COLO668 (cell line): Measurements from ENCODE around the gene SIX4.
"Not testable (repeated sequence)": the region's sequence is repeated elsewhere in the genome, so short reads cannot be mapped to it uniquely, and the experiment has no call there.

Experiments used
- DNase-seq: peaks from one replicate; lab custom pipeline; 2025; ENCODE audit not compliant: unreplicated experiment; lab: John Stamatoyannopoulos, UW

Gene SIX4

DNA sequence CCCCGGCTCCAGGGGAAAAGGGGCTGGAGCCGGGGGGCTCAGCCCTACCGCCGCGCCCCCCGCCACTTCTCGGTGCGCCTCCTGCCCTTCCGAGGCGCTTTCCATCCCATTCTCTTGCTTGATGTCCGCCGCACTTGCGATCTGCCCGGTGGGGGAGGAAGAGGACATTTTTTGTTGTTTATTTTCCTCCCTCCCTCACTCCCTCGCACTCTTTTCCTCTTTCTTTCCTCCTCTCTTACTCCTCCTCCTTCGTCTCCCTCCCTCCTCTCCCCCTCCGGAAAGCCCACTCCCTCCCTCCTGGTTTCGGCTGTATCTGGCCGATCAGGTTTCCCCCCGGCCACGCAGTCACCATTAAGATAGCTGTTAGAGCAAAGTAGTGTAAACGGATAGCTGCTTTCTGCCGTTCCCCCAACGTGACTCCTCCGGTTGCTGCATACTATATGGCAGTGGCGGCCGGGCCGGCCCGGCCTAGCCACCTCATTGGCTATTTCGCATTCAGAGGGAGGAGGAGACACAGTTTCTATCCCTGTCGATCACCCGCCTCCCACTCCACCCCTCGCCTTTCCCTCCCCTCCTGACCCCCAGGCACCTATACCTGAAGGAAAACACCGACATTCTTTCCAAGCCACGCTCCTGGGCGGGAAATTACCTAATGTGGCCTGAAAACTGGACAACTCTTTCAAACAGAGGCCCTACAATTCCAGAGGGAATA, at the start of gene SIX4:
Gene SIX4 (minus strand): TSS at position 445 of the 712 bp plus-strand sequence. CDS start 277 bp downstream, at position 168.
- peak; percentile 93 for DNase-seq

- no peak for DNase-seq
Measured at GRCh38 chr14:60773558-60773957, 49.4 kb upstream of the SIX4 start.

- DNase-seq, result no peak
Measured at GRCh38 chr14:60771117-60771516, 47.0 kb upstream of the SIX4 start.

- no peak for DNase-seq
Measured at GRCh38 chr14:60768602-60769001, 44.5 kb upstream of the SIX4 start.

- peak; percentile 55 for DNase-seq
Measured at GRCh38 chr14:60760644-60761364, 36.7 kb upstream of the SIX4 start.

GRCh38 chr14:60760209-60760608, 36.1 kb upstream of the SIX4 start:
- no peak for DNase-seq

DNA sequence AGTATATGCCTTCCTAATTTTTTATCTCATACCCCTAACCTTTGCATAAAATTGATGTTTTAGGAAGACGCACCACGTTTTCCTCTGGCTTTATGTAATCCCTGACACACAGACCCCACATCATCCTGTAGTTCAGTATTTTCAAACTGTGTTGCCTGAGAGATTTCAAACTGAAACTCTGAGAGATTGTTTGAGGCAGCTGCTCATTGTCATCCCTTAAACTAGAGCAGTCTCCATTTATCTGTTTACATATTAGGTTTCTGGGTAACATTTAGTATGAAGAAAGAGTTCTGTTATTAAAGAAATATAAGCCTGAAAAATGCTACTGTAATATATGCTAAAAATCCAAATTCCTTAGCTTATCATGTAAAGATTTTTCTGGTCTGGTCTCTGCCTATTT, 34.7 kb upstream of the SIX4 start:
- DNase-seq, result no peak

DNA sequence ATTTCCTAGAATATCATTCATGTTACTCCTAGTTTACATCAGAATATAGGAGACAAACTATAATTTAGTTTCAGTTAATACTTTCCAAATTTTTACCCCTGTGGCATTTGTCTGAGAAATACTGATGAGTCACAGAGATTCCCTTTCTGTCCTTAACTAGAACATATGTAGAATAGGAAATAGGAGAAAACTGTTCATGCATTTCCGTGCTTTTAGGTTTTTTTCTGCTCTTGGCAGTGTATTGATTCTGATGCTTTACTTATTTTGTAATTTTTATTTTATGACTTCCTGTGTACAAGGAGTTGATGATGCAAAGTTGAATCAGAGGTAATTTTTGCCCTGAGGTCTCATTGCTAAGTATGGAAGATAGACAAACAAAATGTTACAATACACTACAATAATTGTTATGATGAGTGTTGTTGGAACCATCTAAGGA, 33.4 kb upstream of the SIX4 start:
- DNase-seq, result no peak

- DNase-seq, result no peak
Measured at GRCh38 chr14:60756847-60757246, 32.7 kb upstream of the SIX4 start.

GRCh38 chr14:60753264-60754119, 29.3 kb upstream of the SIX4 start:
- no peak for DNase-seq

DNA sequence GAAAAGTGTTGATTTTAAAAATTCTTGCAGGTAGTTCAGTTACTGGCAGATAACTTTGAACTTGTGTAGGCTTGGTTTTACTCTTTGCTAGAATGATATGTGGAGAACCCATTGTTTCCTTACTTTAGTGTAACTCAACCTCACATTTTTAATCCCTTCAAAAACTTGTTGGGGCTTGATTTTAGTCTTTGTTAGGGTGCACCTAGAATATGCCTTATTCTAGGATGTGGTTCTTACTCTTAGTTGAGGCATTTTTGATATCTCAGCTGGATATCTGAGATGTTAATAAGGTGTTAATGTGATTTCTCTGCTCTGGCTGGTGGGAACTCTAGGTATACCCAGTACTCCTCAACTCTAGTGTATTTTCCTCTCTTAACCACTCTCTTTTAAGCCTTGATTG, 20.4 kb upstream of the SIX4 start:
- no peak for DNase-seq

- no peak for DNase-seq
Measured at GRCh38 chr14:60738843-60739508, 14.8 kb upstream of the SIX4 start.

DNA sequence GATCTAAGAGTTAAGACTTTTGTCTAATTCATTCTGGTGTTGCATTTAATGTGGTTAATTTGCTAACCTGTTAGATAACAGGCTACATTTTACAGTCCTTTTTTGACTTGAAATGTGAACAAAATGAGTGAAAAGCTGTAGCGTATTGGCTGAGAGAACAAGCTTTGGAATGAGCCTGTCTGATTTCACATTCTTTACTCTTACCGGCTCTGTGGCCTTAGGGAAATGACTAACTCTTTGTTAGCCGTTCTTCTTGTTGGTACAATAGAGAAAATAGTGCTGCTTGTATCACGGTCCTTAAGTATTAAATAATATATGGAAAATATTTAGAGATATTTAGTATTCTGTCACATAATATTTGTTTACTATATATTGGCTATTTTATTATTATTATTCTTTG, 12.3 kb upstream of the SIX4 start:
- no peak for DNase-seq

DNA sequence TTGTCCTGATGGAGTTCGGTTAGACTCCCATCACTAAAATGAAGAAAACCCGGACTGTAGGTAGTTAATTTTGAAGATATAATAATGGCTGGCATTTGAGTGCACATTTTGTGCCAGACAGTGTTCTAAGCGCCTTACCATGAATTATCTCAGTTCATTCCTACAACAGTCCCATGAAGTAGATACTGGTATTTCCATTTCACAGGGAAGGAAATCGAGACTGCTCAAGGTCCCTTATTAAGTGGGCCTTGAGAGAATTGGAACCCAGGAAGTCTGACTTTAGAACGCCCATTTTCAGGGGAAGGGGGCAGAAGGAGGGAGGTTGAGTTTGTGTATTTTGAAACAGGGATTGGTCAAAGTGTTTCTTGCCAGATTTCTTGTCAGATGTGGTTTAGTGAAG, 11.3 kb upstream of the SIX4 start:
- DNase-seq, result no peak

GRCh38 chr14:60734465-60735242, 10.5 kb upstream of the SIX4 start, which contains the start of gene MNAT1:
TSS of gene MNAT1 (plus strand) at chr14:60734761. CDS start at chr14:60734863, 102 bp downstream.
- peak; percentile 89 for DNase-seq

DNA sequence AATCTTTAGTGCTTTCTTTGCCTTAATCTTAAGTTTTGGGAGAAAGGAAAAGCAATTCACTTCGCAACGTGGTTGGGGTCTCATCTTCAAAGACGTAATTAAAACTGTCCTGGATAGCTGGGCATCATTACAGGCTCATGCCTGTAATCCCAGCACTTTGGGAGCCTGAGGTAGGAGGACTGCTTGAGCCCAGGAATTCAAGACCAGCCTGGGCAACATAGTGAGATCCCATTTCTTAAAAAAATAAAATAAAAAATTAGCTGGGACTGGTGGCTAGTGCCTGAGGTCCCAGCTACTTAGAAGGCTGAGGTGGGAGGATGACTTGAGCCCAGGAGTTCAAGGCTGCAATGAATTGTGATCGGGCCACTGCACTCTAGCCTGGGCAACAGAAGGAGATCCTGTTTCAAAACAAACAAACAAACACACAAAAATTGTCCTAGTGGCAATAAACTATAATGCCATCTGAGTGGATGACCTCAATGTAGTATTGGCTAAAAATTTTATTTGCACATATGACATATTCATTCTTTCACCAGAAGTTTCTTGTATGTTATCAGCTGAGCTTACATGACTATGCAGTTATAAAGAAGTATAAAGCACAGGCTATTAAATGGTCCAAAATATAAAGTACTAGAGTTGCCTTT, 8.8 kb upstream of the SIX4 start:
- no peak for DNase-seq

- not testable (repeated sequence) for DNase-seq
Measured at GRCh38 chr14:60731291-60731690, 7.1 kb upstream of the SIX4 start.

DNA sequence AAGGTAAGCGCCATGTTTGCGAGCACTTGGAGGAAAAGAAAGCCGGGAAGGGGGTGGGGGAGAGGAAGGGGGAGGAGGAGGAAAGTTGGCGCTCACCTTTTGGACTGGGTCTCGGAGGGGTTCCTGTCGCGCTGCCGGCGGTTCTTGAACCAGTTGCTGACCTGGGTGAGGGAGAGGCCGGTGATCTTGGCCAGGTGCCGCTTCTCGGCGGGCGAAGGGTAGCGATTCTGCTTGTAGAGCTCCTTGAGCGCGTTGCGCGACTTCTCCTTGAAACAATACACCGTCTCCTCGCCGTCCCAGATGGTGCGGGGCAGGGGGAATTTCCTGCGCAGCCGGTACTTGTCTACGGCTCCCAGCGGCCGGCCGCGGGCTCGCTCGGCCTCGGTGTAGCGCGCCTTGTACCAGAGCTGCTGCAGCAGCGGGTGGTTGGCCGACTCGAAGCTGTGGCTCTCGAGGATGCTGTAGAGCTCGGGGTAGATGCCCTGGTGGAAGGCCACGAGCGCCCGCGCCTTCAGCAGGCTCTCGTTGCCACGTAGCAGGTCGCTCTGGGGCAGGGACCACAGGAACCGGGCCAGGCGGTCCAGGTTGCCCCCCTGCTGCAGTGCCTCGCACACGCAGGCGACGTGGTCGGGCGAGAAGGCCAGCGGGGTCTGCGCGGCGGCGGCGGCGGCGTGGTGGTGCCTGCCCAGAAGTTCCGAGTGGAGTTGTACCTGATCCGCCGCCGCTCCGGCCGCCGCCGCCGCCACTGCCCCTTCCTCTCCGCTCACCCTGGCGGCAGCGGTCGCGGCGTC, 840 bp downstream of the SIX4 start:
- peak; percentile 80 for DNase-seq
